ENCODE results near the gene CDC14C. TPM values are rescaled to one million over a fixed set of nuclear protein-coding genes. Genes with fewer than 3 reads are reported as not detected.
"Not testable (repeated sequence)": the region's sequence is repeated elsewhere in the genome, so short reads cannot be mapped to it uniquely, and the experiment has no call there.

Gene CDC14C
- total RNA-seq, 1 donor: not detected

GRCh38 chr7:48904975-48905374 is 19.4 kb upstream of the CDC14C start:
- H3K36me3 ChIP-seq (ENCODE audit: insufficient read depth, low read length): no peaks in the 10 kb centered on the region
- H2AFZ ChIP-seq (ENCODE audit: low read length): no peak overlapping the region
- no peaks in the 10 kb centered on the region for H3K27me3 ChIP-seq (ENCODE audit: insufficient read depth, low read length)
- H3K4me3 ChIP-seq (ENCODE audit: insufficient read depth, low read length): no peak overlapping the region
- no peak for DNase-seq (ENCODE audit: insufficient read length, low spot score, missing footprints)
- no peak overlapping the region for H3K27ac ChIP-seq (ENCODE audit: low read depth, low read length)
- H3K9me3 ChIP-seq (ENCODE audit: low read depth, low read length): no peaks in the 10 kb centered on the region
- no peaks in the 10 kb centered on the region for H3K79me2 ChIP-seq (ENCODE audit: insufficient read depth, low read length)
- H3K4me1 ChIP-seq (ENCODE audit: insufficient read depth, low read length): no peaks in the 10 kb centered on the region
- no peaks in the 10 kb centered on the region for H4K20me1 ChIP-seq (ENCODE audit: insufficient read depth, low read length)
- no peak overlapping the region for H3K4me2 ChIP-seq (ENCODE audit: insufficient read depth, low read length)
- no peak for TF ChIP-seq CTCF (IDR thresholded peaks at IDR 0.05; ENCODE audit: extremely low read depth, low read depth, low read length)

GRCh38 chr7:48905686-48906085 is 18.7 kb upstream of the CDC14C start:
- not testable (repeated sequence) for H3K4me1 ChIP-seq (ENCODE audit: insufficient read depth, low read length); DNase-seq (ENCODE audit: insufficient read length, low spot score, missing footprints); H4K20me1 ChIP-seq (ENCODE audit: insufficient read depth, low read length); H3K27ac ChIP-seq (ENCODE audit: low read depth, low read length); H3K9me3 ChIP-seq (ENCODE audit: low read depth, low read length); H3K4me2 ChIP-seq (ENCODE audit: insufficient read depth, low read length); H3K36me3 ChIP-seq (ENCODE audit: insufficient read depth, low read length); H2AFZ ChIP-seq (ENCODE audit: low read length); H3K27me3 ChIP-seq (ENCODE audit: insufficient read depth, low read length); H3K4me3 ChIP-seq (ENCODE audit: insufficient read depth, low read length); H3K79me2 ChIP-seq (ENCODE audit: insufficient read depth, low read length)

- not testable (repeated sequence) for H3K4me3 ChIP-seq (ENCODE audit: insufficient read depth, low read length); DNase-seq (ENCODE audit: insufficient read length, low spot score, missing footprints); H3K4me1 ChIP-seq (ENCODE audit: insufficient read depth, low read length); H3K27ac ChIP-seq (ENCODE audit: low read depth, low read length); H3K9me3 ChIP-seq (ENCODE audit: low read depth, low read length); H3K36me3 ChIP-seq (ENCODE audit: insufficient read depth, low read length); H2AFZ ChIP-seq (ENCODE audit: low read length); H3K4me2 ChIP-seq (ENCODE audit: insufficient read depth, low read length); H3K79me2 ChIP-seq (ENCODE audit: insufficient read depth, low read length); H4K20me1 ChIP-seq (ENCODE audit: insufficient read depth, low read length); H3K27me3 ChIP-seq (ENCODE audit: insufficient read depth, low read length)
These were observed 14.5 kb upstream of the CDC14C start for GRCh38 chr7:48909887-48910286.

GRCh38 chr7:48931481-48931880 is 7.1 kb downstream of the CDC14C start:
- no peak overlapping the region for H3K4me3 ChIP-seq (ENCODE audit: insufficient read depth, low read length)
- H3K27me3 ChIP-seq (ENCODE audit: insufficient read depth, low read length): no peaks in the 10 kb centered on the region
- H2AFZ ChIP-seq (ENCODE audit: low read length): no peak overlapping the region
- H3K4me2 ChIP-seq (ENCODE audit: insufficient read depth, low read length): no peak overlapping the region
- no peak overlapping the region for H3K27ac ChIP-seq (ENCODE audit: low read depth, low read length)
- no peaks in the 10 kb centered on the region for H4K20me1 ChIP-seq (ENCODE audit: insufficient read depth, low read length)
- H3K4me1 ChIP-seq (ENCODE audit: insufficient read depth, low read length): no peaks in the 10 kb centered on the region
- no peaks in the 10 kb centered on the region for H3K36me3 ChIP-seq (ENCODE audit: insufficient read depth, low read length)
- no peak for TF ChIP-seq CTCF (IDR thresholded peaks at IDR 0.05; ENCODE audit: extremely low read depth, low read depth, low read length)
- peaks cover 4% of the 10 kb centered on the region for H3K9me3 ChIP-seq (ENCODE audit: low read depth, low read length)
- DNase-seq (ENCODE audit: insufficient read length, low spot score, missing footprints): no peak
- H3K79me2 ChIP-seq (ENCODE audit: insufficient read depth, low read length): no peaks in the 10 kb centered on the region

- Histone ChIP-seq H3K79me2 (ENCODE audit: insufficient read depth, low read length) (no peaks in the 10 kb centered on the region), H3K4me3 (ENCODE audit: insufficient read depth, low read length) (no peak overlapping the region), H3K36me3 (ENCODE audit: insufficient read depth, low read length) (no peaks in the 10 kb centered on the region), H3K9me3 (ENCODE audit: low read depth, low read length) (peaks cover 4% of the 10 kb centered on the region), H3K4me1 (ENCODE audit: insufficient read depth, low read length) (no peaks in the 10 kb centered on the region), H4K20me1 (ENCODE audit: insufficient read depth, low read length) (no peaks in the 10 kb centered on the region), H3K27ac (ENCODE audit: low read depth, low read length) (no peak overlapping the region), H3K4me2 (ENCODE audit: insufficient read depth, low read length) (no peak overlapping the region), H2AFZ (ENCODE audit: low read length) (no peak overlapping the region), H3K27me3 (ENCODE audit: insufficient read depth, low read length) (no peaks in the 10 kb centered on the region)
- no peak for TF ChIP-seq CTCF (IDR thresholded peaks at IDR 0.05; ENCODE audit: extremely low read depth, low read depth, low read length)
- no peak for DNase-seq (ENCODE audit: insufficient read length, low spot score, missing footprints)
These were observed 8.0 kb downstream of the CDC14C start for GRCh38 chr7:48932126-48932910.
